EL (cell line): Measurements from ENCODE around the gene GUCY2C.

Experiments used
- DNase-seq: peaks from one replicate; pipeline ENCODE4 v3.0.0-alpha.2; 2016

GUCY2C gene

DNA sequence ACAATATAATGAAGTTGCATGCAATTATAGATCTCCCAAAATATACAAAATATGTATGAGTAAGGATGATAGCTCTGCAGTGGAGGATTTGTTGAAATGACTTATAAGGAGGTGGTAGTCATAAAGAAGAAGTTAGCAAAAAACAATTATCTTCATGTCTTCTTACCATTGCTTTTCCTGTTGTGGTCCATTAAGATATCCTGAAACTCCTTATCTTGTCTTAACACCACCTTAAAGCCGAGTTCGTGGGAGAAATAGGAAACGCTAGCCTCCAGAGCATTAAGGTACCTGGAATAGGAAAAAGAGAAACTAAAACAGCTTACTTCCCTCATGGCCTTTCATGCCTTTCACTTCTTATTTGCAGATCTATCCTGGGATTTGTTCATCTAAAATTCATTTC is 15.2 kb downstream of the GUCY2C start:
- DNase-seq, result no peak

DNA sequence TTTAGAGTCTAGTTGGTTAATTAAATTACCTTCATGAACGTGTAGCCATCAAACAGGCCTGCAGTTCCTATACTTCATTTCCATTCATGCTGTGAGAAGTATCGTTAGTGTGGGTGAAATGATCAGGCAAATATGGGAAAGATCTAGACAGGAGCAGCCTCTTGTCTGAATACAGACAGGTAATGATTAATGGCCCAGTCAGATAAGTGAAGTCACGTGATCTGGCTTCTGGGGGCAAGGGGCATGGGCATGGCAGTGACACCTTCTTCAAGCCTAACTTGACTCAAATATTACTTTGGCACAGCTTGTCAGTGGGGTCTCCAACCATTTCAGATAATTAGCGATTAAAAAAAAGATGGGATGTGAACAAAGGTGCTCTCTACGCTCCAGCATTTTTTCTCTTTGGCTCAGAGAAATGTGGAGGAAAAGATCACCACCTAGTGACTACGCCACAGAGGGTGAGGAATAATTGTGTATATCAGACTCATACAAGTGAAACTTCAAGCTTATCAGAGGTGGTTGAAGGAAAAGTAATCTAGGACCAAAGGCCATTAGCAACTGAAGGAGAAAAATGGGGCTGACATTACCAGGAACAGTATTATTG is 17.8 kb downstream of the GUCY2C start:
- no peak for DNase-seq

DNA sequence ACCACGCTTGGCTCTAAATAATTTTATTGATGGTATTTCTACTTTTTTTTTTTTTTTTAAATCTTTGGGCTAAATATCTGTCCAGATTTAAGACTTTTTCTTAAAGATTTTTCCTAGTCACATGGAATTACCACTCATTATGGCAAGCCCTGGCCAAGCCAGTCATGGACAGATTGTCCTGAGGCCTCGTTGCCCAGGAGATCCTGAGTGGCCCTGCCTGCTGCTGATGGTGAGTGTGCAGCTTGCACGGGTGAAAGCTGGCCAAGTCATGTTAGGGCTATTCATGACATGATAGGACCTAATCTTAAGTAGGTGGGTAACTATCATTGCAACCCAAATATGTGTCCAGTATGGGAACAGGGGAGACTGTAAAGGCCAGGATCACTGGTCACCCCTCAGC is 27.8 kb downstream of the GUCY2C start:
- no peak for DNase-seq

DNA sequence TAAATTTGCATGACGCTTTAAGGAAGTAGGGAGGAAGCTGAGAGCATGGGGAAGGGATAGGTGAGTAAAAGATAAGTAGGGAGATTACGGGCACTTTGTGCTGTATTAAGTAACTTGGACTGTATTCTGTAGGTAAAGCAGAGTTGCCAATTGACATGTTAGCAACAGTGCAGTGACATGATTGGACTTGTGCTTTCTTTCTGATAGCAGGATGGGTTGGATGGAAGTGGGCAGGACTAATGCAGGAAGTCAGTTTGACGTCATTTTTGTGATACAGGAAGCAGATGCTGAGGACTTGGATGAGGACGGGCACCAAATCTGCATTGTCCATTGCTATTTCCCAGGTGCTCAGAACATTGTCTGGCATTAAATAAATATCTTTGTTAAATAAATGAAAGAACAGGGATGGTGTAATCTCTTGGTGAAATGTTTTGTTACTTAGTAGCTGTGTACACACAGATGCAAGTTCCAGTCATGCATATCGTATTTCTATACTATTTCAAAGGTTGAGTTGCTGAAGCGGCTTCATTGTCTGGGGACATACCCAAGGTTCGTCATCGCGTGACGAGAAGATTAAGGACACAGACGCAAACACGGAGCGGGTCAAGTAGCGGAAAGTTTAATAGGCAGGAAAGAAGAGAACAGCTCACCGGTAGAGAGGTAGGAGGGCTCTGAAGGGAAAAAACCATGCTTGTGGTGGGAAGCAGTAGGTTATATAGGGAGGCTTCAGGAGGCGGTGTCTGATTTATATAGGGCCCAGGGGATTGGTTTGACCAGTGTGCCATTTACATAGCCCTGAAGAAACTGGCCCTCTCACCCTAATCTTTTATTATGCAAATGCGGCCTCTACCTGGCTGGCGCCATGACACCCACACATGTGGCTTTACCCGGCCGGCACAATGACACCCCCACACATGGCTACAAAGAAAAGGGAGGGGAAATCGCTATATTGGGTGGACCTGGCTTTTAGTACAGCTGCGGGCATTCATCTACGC is 30.7 kb downstream of the GUCY2C start:
- peak; percentile 2 for DNase-seq

DNA sequence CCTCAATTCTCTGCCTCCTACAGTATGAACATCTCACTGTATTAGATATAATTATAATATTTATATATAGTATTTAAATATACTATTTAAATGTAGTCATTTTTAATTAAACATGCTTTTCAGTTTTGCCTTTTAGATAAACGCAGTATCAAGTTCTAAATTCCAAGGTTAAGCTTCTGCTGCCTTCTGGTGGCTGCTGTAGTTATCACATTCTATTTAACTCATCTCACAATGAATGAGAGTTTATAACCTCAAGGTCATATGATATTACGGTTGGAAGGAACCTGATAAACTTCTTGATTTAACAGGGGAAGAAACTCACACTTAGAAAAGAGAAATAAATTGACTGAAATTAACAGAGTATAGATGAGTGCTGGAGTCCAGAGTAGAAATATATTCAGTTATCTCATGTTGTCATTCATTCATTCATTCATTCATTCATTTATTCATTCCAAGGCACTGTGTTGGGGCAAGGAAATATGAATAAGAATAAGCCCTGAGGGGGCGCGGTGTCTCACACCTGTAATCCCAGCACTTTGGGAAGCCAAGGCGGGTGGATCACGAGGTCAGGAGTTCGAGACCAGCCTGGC is 31.9 kb downstream of the GUCY2C start:
- peak; percentile 28 for DNase-seq

DNA sequence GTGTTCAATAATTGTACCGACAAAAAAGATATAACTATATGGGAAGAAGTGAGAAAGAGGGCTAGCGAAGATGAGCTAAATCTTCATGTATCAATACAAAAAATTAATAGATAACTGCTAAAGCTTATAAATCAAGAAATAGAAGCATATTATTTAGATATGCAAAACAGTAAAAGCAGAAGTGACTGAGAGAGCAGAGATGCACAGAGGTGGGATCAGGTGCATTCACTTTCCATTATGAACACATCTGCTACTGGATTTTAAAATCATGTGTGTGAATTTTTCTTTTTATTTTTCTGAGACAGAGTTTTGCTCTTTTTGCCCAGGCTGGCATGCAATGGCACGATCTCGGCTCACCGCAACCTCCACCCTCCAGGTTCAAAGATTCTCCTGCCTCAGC is 33.4 kb downstream of the GUCY2C start:
- DNase-seq, result no peak

DNA sequence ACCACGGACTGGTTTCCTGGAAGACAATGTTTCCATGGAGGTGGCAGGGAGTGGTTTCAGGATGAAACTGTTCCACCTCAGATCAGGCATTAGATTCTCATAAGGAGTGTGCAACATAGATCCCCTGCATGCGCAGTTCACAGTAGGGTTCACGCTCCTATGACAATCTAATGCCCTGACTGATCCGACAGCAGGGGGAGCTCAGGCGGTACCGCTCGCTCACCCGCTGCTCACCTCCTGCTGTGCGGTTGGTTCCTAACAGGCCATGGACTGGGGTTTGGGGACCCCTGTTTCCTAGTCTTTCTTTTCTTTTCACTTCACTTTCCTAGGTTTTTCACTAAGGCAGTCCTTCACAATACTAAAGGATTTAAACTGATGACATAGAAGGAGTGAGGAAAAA is 39.6 kb downstream of the GUCY2C start:
- DNase-seq, result no peak

DNA sequence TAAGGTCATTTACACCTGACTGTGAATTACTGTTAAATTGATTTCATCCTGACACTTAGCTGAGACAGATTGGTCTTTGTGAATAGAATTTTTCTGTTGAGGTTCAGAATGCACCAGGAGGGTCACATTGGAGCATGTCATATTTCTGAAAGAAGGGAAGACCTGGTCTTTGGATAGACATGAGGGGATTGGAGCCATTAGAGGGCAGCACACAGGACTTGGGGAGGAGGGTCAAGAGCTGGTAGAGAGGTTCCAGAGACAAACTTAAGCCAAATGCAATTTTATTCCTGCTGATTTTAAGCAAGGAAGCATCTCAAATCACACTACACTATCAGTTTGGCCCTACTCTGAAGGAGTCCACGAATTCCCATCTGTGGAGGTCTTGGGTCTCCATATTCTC is 41.1 kb downstream of the GUCY2C start:
- DNase-seq, result no peak

DNA sequence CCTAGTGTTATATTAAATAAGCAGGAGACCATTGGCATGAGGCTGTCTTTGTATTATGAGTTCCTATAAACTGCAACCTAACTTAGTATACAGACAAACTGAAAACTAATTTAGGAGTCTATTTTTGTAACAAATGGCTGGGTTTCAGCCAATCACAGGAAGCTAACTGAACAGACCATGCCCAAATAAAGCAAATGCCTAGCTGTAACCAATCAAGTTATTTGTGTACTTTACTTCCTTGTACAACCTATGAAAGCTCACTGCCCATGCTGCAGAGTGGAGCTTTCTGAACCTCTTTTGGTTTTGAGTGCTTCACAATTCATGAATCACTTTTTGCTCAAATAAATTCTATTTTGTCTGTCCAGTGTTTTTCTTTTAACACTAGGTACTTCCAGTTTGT is 41.6 kb downstream of the GUCY2C start:
- no peak for DNase-seq

DNA sequence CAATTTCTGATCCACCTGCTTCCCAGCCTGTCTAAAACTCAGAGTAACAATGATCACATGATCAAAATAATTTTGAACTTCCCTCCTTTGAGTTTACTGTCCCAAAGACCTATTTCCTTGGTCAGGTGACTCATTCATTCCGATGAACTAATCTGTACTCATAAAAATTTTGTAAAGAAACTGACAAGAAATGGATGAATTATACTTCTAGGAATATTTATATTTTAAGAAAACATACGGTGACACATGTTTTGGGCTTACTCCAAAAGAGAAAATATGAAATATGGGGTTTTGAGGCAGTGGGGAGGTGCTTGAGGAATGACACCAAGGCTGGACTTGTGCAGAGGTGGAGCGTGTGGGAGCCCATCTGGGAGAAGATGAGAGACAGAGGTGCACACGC is 42.0 kb downstream of the GUCY2C start:
- DNase-seq, result no peak

DNA sequence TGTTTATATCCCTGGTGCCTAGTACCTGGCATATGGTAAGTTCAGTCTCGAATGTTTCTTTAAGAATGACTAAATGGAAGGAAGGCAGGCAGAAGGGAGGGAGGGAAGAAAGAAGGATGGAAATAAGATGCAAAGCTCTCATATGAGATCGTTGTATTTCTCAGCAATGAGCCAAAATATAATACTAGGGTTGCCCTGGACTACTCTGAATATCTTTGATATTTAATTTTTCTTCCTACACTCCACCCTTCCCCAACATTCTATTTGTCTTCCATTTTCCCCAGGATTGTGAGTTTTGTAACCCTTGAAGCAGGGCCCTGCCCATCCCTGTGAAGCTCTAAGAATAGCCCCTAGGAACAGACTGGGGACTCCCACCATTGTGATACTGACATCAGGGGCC is 43.9 kb downstream of the GUCY2C start:
- DNase-seq, result no peak

DNA sequence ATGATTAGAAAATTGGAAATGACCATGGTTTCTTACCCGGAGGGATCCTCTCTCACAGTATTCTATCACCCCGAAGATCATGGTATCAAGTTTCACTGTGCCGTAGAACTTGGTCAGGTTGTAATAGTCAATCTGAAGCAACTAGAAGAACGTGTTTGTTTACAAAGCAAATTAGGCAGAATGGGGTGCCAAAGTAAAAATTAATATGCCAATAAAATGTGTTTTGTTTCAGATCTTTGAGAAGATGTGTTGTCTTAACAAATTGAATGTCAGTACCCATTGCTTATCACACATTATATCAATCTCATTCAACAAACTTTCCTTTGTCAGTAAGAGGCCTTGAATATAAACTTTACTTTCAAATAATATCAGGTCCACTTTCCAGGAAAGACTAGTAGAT is 45.0 kb downstream of the GUCY2C start:
- no peak for DNase-seq

DNA sequence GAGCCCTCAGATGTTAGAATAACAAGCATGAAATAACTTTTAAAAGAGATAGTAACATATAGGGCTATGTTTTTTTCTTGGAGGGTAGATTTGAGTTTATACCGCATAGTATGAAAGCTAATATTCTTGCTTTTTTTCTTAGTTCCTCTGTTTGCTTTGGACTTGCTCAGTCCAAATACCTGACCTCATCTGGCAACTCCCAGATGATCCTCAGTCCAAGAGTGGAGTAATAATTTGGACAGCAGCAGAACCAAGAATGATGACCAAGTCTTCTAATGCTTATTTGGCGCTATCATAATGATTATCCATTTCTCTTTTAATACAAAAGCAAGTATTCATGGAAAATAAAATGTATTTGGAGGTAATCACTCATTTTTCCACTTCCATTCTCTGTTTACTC is 45.6 kb downstream of the GUCY2C start:
- no peak for DNase-seq

DNA sequence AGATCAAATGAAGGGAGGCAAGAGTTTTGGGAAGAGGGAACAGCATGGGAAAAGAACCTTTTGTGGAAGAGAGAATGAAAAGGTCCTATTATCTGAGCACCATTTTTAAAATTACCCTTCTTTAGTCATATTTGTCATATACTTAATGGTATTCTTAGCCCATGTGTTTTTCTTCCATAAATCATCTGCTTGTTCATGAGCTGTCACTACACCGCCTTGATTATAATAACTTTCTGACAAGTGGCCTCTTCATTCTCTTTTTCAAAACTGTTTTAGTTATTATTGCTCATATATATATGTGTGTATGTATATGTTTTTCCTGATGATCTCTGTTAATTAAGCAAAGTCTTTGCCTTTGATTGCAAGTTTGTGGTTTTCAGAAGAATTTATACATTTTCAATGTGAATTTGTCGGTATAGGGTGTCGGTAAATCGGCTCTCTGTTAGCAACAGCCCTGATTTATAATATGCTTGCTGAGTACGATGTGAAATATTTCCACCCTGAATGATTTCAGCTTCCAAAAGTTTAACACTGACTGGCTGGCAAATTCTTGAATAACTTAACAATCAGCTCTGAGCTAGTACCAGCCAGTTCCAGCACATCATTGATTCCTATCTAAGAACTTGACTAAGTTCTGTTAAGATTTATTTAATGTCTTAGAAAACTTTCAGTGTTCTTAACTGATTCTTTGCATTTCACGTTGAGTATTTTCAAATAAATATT is 49.2 kb downstream of the GUCY2C start:
- no peak for DNase-seq

DNA sequence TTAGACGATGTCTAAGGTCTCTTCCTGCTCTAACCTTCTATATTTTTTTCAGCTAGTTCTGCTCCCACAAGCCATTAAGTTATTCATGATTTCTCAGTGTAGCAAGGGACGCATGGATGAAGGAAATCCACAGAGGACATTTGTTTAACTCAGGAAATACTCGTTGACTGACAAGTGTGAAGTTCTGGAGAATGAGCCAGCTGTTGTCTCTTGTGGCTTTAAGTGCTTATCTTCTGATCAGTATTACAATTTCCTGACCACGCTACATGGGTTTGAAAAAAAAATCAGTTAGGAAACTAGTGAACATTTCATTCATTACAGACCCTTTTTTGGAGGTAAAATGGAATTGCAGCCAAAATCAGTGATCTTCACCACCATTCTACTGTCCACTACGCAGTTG is 53.1 kb downstream of the GUCY2C start:
- no peak for DNase-seq

DNA sequence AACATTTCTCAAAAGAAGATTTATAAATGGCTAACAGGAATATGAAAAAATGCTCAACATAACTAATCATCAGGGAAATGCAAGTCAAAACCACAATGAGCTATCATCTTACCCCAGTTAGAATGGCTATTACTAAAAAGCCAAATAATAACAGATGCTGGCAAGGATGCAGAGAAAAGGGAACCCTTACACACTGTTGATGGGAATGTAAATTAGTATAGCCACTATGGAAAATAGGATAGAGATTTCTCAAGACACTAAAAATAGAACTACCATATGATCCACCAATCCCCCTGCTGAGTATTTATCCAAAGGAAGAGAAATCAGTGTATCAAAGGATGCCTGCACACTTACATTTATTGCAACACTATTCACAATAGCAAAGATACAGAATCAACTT is 58.3 kb downstream of the GUCY2C start:
- no peak for DNase-seq

DNA sequence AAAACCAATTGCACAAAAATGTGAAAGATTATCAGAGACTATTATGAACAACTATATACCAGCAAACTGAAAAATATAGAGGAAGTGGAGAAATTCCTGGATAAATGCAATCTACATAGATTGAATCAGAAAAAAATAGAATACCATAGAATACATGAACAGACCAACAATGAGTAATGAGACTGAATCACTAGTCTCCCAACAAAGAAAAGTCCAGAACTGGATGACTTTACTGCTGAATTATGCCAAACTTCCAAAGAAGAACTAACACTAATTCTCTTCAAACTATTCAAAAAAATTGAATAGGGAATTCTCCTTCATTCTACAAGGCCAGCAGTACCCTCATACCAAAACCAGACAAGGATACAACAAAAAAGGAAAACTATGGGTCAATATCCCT is 60.6 kb downstream of the GUCY2C start:
- DNase-seq, result no peak

DNA sequence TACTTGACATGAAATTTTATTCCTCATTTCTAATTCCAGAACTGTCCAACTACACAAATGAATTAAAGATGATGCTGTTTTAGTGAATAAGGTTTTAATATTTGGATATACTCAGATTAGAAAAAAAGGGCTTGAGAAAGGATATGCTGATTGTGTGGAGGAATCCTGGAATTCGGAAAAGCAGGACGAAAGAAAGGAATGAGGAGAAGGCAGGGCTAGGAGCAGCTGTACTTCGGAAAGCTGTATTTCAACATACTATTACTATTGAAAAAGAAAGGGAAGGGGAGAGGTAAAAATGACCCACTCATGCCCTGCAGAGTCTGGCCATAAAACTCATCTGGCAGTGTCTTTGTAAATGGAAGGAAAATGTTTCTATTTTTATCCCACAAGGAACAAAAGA is 65.6 kb downstream of the GUCY2C start:
- DNase-seq, result no peak

DNA sequence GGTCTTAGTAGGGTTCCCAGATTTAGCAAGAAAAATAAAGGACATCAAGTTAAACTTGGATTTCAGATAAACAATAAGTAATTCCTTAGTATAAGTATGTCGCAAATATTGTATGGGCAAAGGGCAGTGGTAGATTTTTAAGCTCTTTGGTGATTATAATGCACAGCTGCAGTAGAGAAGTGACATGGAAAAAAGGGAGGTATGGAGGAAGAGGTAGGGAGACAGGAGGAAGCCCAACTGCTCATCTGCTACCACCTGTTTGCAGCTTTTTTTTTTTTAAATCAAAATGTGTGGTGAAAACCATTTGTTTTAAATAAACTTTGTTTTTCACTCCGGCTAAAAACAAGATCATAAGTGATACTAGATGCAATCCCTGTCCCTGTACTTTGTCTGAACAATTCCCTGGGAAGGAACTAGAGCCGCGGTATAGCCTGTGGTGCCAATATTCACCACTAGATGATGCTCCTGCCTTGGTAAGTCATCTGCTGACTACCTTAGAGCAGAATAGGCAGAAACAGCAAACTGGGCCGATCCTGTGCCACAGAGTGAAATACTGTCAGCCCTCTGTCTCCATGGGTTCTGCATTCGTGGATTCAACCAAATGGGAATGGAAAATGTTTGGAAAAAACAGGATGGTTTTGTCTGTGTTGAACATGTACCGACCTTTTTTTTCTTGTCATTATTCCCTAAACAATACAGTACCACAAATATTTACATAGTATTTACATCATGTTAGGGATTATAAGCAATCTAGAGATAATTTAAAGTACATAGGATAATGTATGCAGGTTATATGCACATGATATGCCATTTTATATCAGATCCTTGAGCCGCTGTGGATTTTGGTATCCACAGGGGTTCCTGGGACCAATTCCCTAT is 66.3 kb downstream of the GUCY2C start:
- DNase-seq, result peak; percentile 65

DNA sequence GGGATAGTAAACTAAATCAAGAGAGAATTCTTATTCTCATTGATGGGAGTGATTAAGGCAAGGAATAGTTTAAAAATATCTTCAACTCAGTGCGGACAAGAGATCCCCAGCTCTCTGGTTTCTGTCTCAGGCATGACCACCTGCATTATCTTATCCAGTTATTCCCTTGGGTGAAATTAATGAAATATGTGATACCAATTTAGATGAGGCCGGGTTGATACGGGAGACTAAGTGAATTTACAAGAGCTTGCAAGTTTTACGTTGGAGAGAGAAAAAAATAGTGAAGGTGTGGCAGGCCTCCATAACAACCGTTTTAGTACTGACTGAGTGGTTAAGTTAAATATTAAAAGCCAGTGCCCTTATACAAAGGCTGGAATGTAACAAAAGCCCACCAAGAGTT is 67.6 kb downstream of the GUCY2C start:
- no peak for DNase-seq

DNA sequence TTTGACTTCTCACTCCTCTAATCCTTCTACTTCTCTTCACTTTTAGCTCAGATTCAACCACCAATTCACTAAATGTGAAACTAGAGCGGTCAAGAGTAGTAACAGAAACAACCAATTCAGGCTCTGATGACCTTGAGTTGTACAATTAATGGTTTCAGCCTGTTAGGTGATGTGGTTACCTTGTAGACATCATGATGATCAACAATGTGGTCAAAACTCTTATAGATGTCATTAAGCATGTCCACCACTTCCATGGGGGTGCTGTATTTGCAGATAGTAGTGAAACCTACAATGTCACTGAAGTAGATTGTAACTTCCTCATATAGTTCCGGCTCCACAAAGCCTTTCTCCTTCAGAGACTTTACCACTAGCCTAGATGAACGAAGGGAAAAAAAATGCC is 74.6 kb downstream of the GUCY2C start:
- no peak for DNase-seq

DNA sequence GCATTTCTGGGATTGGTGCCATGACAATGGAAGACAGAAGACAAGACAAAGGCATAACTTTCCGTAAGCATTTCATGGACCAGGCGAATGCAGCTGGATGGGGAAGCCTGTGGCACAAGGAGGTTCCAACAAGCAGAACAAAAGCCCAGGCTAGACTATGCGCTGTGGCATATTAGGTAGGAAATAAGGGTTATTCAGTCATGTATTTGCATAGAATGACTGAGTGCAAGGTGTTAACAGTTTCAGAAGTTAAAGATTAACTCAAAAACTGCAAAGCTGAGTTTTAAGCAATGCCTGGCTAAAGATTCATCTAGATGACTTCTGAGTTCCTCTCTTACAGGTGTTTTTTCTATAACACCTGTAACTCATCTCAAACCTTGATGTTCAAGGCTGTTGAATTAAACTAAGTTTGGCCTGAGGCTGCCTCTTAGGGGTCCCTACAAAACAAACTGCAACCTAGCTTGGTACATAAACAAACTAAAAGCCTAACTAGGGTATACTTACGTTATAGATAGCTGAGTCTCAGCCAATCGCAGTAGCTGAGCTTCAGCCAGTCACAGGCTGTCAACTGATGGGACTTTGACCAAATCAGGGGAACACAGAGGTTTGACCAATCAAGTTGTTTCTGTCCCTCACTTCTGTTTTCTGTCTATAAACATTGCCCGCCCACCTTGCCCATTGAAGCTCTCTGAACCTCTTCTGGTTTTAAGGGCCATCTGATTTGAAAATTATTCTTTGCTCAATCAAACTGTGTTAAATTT is 76.5 kb downstream of the GUCY2C start:
- DNase-seq, result no peak
